ENCODE measurements around the gene GUCA1A. TPM values are rescaled to one million over a fixed set of nuclear protein-coding genes. Genes with fewer than 3 reads are reported as not detected.

GUCA1A gene
- total RNA-seq, 1 experiment from 2014 or later, result not detected

- no peaks in the 10 kb centered on the region for H3K9me2 ChIP-seq (ENCODE audit: insufficient read depth)
- no TSS peak for BruUV-seq (replicated peaks)
- no peak overlapping the region for H3K27ac ChIP-seq (ENCODE audit: low read depth, low read length)
- no peaks in the 10 kb centered on the region for H3K9me3 ChIP-seq (ENCODE audit: control insufficient read depth in 1 of 2, insufficient read depth in 1 of 2, low read depth in 1 of 2, low read length in 2 of 2)
- H3K27me3 ChIP-seq (ENCODE audit: insufficient read depth, low read length), result no peaks in the 10 kb centered on the region
- no peaks in the 10 kb centered on the region for H4K20me1 ChIP-seq (ENCODE audit: insufficient read depth)
- no peak overlapping the region for H3K4me3 ChIP-seq (replicated peaks in 1 of 2; ENCODE audit: low read depth in 1 of 2, low read length in 2 of 2)
- CTCF ChIA-PET, result no interaction called here
- H3K4me2 ChIP-seq (ENCODE audit: low read length), result peak overlapping the region; percentile 27
- H2AFZ ChIP-seq (ENCODE audit: low read depth, low read length, poor library complexity, severe bottlenecking), result no peak overlapping the region
- ATAC-seq, result peak; percentile 36; the same call in 1 of the 2 replicates
- H3K9ac ChIP-seq (ENCODE audit: low read length), result no peak overlapping the region
- RAD21 ChIA-PET (ENCODE audit: low non-redundant PET in 1 of 2, low total read pairs in 2 of 2, uncharacterized antibody in 2 of 2, unreplicated experiment in 2 of 2), result no interaction called here
- no peaks in the 10 kb centered on the region for H3K79me2 ChIP-seq (ENCODE audit: insufficient read depth, low read length)
- POLR2A ChIA-PET, result interaction anchor here (0.9 kb wide), 1 partner anchor 12 kb away, joined by 3 read pairs; no protein-coding TSS in a partner anchor
- no peaks in the 10 kb centered on the region for H3K36me3 ChIP-seq (ENCODE audit: control insufficient read depth in 1 of 2, insufficient read depth in 2 of 2, low read length in 2 of 2)
- DNase-seq (ENCODE audit: low read depth, low spot score), result no peak
- no peak for TF ChIP-seq FOSL1 (IDR thresholded peaks at IDR 0.05; ENCODE audit: low read depth)
- TF ChIP-seq CEBPB (IDR thresholded peaks at IDR 0.05; ENCODE audit: low read depth), result no peak
- intact Hi-C loops (cut with micrococcal nuclease), result no loop called here
- H3K4me1 ChIP-seq (ENCODE audit: control insufficient read depth in 1 of 2, insufficient read depth in 2 of 2, low read length in 2 of 2), result peaks cover 11 to 14% of the 10 kb centered on the region in 2 experiments; a peak in 3 of 4 replicates
Observed at GRCh38 chr6:42193491-42193894, 20.3 kb downstream of the GUCA1A start.

GRCh38 chr6:42194056-42194455, 20.9 kb downstream of the GUCA1A start:
- ChIA-PET RAD21 (ENCODE audit: low non-redundant PET in 1 of 2, low total read pairs in 2 of 2, uncharacterized antibody in 2 of 2, unreplicated experiment in 2 of 2) (no interaction called here), POLR2A (interaction anchor here (0.9 to 1.2 kb wide), 2 partner anchors 12 to 100 kb away, joined by 3 to 4 read pairs; no protein-coding TSS in a partner anchor), CTCF (no interaction called here)
- no peaks in the 10 kb centered on the region for H3K9me3 ChIP-seq (ENCODE audit: control insufficient read depth in 1 of 2, insufficient read depth in 1 of 2, low read depth in 1 of 2, low read length in 2 of 2)
- H3K79me2 ChIP-seq (ENCODE audit: insufficient read depth, low read length), result no peaks in the 10 kb centered on the region
- no peak overlapping the region for H3K9ac ChIP-seq (ENCODE audit: low read length)
- H3K27me3 ChIP-seq (ENCODE audit: insufficient read depth, low read length), result no peaks in the 10 kb centered on the region
- no peak for DNase-seq (ENCODE audit: low read depth, low spot score)
- TF ChIP-seq POLR2A (IDR thresholded peaks at IDR 0.05; ENCODE audit: borderline replicate concordance, extremely low read depth, insufficient read depth, insufficient read length) (no peak), ELF1 (IDR thresholded peaks at IDR 0.05; ENCODE audit: borderline replicate concordance, low read depth) (no peak), POLR2AphosphoS5 (IDR thresholded peaks at IDR 0.05; ENCODE audit: low read depth, low read length) (no peak), RAD21 (IDR thresholded peaks at IDR 0.05; ENCODE audit: low read depth) (no peak), FOSL1 (IDR thresholded peaks at IDR 0.05; ENCODE audit: low read depth) (no peak), JUND (IDR thresholded peaks at IDR 0.05) (no peak), TCF7L2 (IDR thresholded peaks at IDR 0.05; ENCODE audit: borderline replicate concordance, extremely low read depth, insufficient read depth, insufficient read length) (no peak), ZNF274 (IDR thresholded peaks at IDR 0.05; ENCODE audit: low read depth, low read length) (no peak), EZH2 (IDR thresholded peaks at IDR 0.05) (no peak), MAX (IDR thresholded peaks at IDR 0.05) (no peak), YY1 (IDR thresholded peaks at IDR 0.05; ENCODE audit: extremely low read depth, insufficient replicate concordance, low read depth, low read length) (no peak), CEBPB (IDR thresholded peaks at IDR 0.05; ENCODE audit: low read depth) (no peak), EGR1 (IDR thresholded peaks at IDR 0.05; ENCODE audit: low read depth) (no peak)
- H2AFZ ChIP-seq (ENCODE audit: low read depth, low read length, poor library complexity, severe bottlenecking), result no peak overlapping the region
- intact Hi-C loops (cut with micrococcal nuclease), result no loop called here
- no peak for ATAC-seq
- H3K4me2 ChIP-seq (ENCODE audit: low read length), result no peak overlapping the region
- no peaks in the 10 kb centered on the region for H3K36me3 ChIP-seq (ENCODE audit: control insufficient read depth in 1 of 2, insufficient read depth in 2 of 2, low read length in 2 of 2)
- BruUV-seq (replicated peaks), result no TSS peak
- no peak overlapping the region for H3K4me3 ChIP-seq (replicated peaks in 1 of 2; ENCODE audit: low read depth in 1 of 2, low read length in 2 of 2)
- no peaks in the 10 kb centered on the region for H4K20me1 ChIP-seq (ENCODE audit: insufficient read depth)
- H3K9me2 ChIP-seq (ENCODE audit: insufficient read depth), result no peaks in the 10 kb centered on the region
- no peak overlapping the region for H3K27ac ChIP-seq (ENCODE audit: low read depth, low read length)
- peaks cover 11 to 14% of the 10 kb centered on the region in 2 experiments; a peak in 3 of 4 replicates for H3K4me1 ChIP-seq (ENCODE audit: control insufficient read depth in 1 of 2, insufficient read depth in 2 of 2, low read length in 2 of 2)
